ENCODE measurements around the gene RHOXF2B. TPM values are rescaled to one million over a fixed set of nuclear protein-coding genes. Genes with fewer than 3 reads are reported as not detected.

The RHOXF2B gene
- polyA plus RNA-seq, 12 donors: 0.08 to 0.09 (median 0.08) TPM; not detected in 9

Other genes with a start within 250 kb of the RHOXF2B start
- 10 to 100 TPM in 11 of 12 donors, not detected in 1; 10.6 to 27.4 (median 13.1) TPM for gene UPF3B, start 224.7 kb downstream of the RHOXF2B start, polyA plus RNA-seq (ENCODE audit: insufficient read length in 12 of 12)
- 10 to 100 TPM in 3 of 12 donors, 1 to 10 TPM in 7, not detected in 2; 8.0 to 11.9 (median 8.9) TPM for gene RNF113A, start 206.0 kb downstream of the RHOXF2B start, polyA plus RNA-seq (ENCODE audit: insufficient read length in 12 of 12)
- gene NDUFA1, start 205.9 kb downstream of the RHOXF2B start, polyA plus RNA-seq (ENCODE audit: insufficient read length in 12 of 12): 100 to 1,000 TPM in 5 of 12 donors, 10 to 100 TPM in 6, not detected in 1; 61.6 to 113 (median 98.4) TPM
- not detected for gene AKAP14, start 181.8 kb downstream of the RHOXF2B start, polyA plus RNA-seq (ENCODE audit: insufficient read length in 12 of 12)
- 10 to 100 TPM in 6 of 12 donors, 1 to 10 TPM in 5, not detected in 1; 7.7 to 12.3 (median 10.1) TPM for gene NKAP, start 133.9 kb downstream of the RHOXF2B start, polyA plus RNA-seq (ENCODE audit: insufficient read length in 12 of 12)
- under 1 TPM in 3 of 12 donors, not detected in 9; 0.59 to 0.89 (median 0.80) TPM for gene RHOXF1, start 38.2 kb upstream of the RHOXF2B start, polyA plus RNA-seq (ENCODE audit: insufficient read length in 12 of 12)
- under 1 TPM in 2 of 12 donors, not detected in 10; 0.05 to 0.07 TPM for gene RHOXF2, start 80.9 kb upstream of the RHOXF2B start, polyA plus RNA-seq (ENCODE audit: insufficient read length in 12 of 12)
- 10 to 100 TPM in 11 of 12 donors, not detected in 1; 13.9 to 22.8 (median 18.3) TPM for gene ZBTB33, start 173.1 kb upstream of the RHOXF2B start, polyA plus RNA-seq (ENCODE audit: insufficient read length in 12 of 12)
- gene TMEM255A, start 233.8 kb upstream of the RHOXF2B start, polyA plus RNA-seq (ENCODE audit: insufficient read length in 12 of 12): 10 to 100 TPM in 9 of 12 donors, 1 to 10 TPM in 2, not detected in 1; 6.7 to 22.3 (median 12.1) TPM

Data from muscle of arm (tissue), 12 donors.